SK-N-SH treated with all-trans-retinoic acid at 6 μM for 48 hours (cell line): Measurements from ENCODE around the gene VTA1.

Source experiments
- ATAC-seq: fragments of 200-7000 bp; cut with Tn5 transposase; 3 replicates; pipeline ENCODE4 v1.9.1; 2020; ENCODE audit warnings: mild to moderate bottlenecking, moderate library complexity
- ARNTL ChIP-seq: fragments of 450-650 bp; formaldehyde crosslinking; IDR thresholded peaks from 2 replicates; pipeline ENCODE4 v1.5.0; 2020; ENCODE audit warnings: low read depth, mild to moderate bottlenecking, moderate library complexity, borderline replicate concordance
- BACH2 ChIP-seq: fragments of 250-450 bp; sonication (Bioruptor Pico); IDR thresholded peaks from 2 replicates; pipeline ENCODE4 v1.9.0; 2021; ENCODE audit warnings: mild to moderate bottlenecking, borderline replicate concordance
- CSDC2 ChIP-seq: fragments of 250-450 bp; sonication (Bioruptor Pico); IDR thresholded peaks from 2 replicates; pipeline ENCODE4 v1.5.0; 2020; ENCODE audit warnings: mild to moderate bottlenecking, moderate library complexity
- ESRRG ChIP-seq: fragments of 250-450 bp; sonication (Bioruptor Pico); IDR thresholded peaks from 2 replicates; pipeline ENCODE4 v1.6.1; 2021; ENCODE audit warnings: mild to moderate bottlenecking
- GLIS3 ChIP-seq: fragments of 250-450 bp; sonication (Bioruptor Pico); IDR thresholded peaks from 2 replicates; pipeline ENCODE4 v1.5.0; 2020; ENCODE audit warnings: mild to moderate bottlenecking, moderate library complexity
- ISL1 ChIP-seq: fragments of 250-450 bp; sonication (Bioruptor Pico); IDR thresholded peaks from 2 replicates; pipeline ENCODE4 v2.1.2; 2022; ENCODE audit warnings: mild to moderate bottlenecking, moderate library complexity
- OSR1 ChIP-seq: fragments of 250-450 bp; sonication (Bioruptor Pico); IDR thresholded peaks from 2 replicates; pipeline ENCODE4 v1.8.0; 2022; ENCODE audit warnings: moderate library complexity, mild to moderate bottlenecking, inconsistent platforms
- PPARA ChIP-seq: fragments of 250-450 bp; sonication (Bioruptor Pico); IDR thresholded peaks from 2 replicates; pipeline ENCODE4 v1.5.0; 2020; ENCODE audit warnings: mild to moderate bottlenecking, borderline replicate concordance
- RARB ChIP-seq: fragments of 250-450 bp; sonication (Bioruptor Pico); IDR thresholded peaks from 2 replicates; pipeline ENCODE4 v1.8.0; 2021; ENCODE audit warnings: mild to moderate bottlenecking, moderate library complexity
- SNAI2 ChIP-seq: fragments of 250-450 bp; sonication (Bioruptor Pico); IDR thresholded peaks from 2 replicates; pipeline ENCODE4 v1.5.0; 2020; ENCODE audit warnings: mild to moderate bottlenecking, moderate library complexity
- TOX ChIP-seq: fragments of 250-450 bp; sonication (Bioruptor Pico); IDR thresholded peaks from 2 replicates; pipeline ENCODE4 v1.8.0; 2021; ENCODE audit warnings: mild to moderate bottlenecking, moderate library complexity, borderline replicate concordance
- ZC3H10 ChIP-seq: fragments of 250-450 bp; sonication (Bioruptor Pico); IDR thresholded peaks from 2 replicates; pipeline ENCODE4 v1.5.1; 2021; ENCODE audit warnings: mild to moderate bottlenecking, moderate library complexity
- ZFP3 ChIP-seq: fragments of 250-450 bp; sonication (Bioruptor Pico); IDR thresholded peaks from 2 replicates; pipeline ENCODE4 v1.5.0; 2020; ENCODE audit warnings: mild to moderate bottlenecking, moderate library complexity
- ZFP30 ChIP-seq: fragments of 450-650 bp; formaldehyde crosslinking; IDR thresholded peaks from 2 replicates; pipeline ENCODE4 v1.5.0; 2022; ENCODE audit warnings: mild to moderate bottlenecking, moderate library complexity
- ZNF565 ChIP-seq: fragments of 450-650 bp; formaldehyde crosslinking; conservative IDR thresholded peaks from 2 replicates; pipeline ENCODE4 v1.5.0; 2020; ENCODE audit warnings: low read depth, mild to moderate bottlenecking, moderate library complexity
- ZNF70 ChIP-seq: fragments of 450-650 bp; formaldehyde crosslinking; IDR thresholded peaks from 2 replicates; pipeline ENCODE4 v1.5.0; 2020; ENCODE audit warnings: mild to moderate bottlenecking, moderate library complexity
- ZNF8 ChIP-seq: fragments of 450-650 bp; formaldehyde crosslinking; IDR thresholded peaks from 2 replicates; pipeline ENCODE4 v1.5.0; 2020; ENCODE audit warnings: mild to moderate bottlenecking, moderate library complexity
- TF ChIP-seq, protein P1 (sequence below): fragments of 250-450 bp; sonication (Bioruptor Pico); IDR thresholded peaks from 2 replicates; pipeline ENCODE4 v1.5.0; 2020; ENCODE audit warnings: mild to moderate bottlenecking, moderate library complexity
- TF ChIP-seq, protein P2 (sequence below): fragments of 250-450 bp; sonication (Bioruptor Pico); IDR thresholded peaks from 2 replicates; pipeline ENCODE4 v1.8.0; 2020; ENCODE audit warnings: mild to moderate bottlenecking, moderate library complexity, borderline replicate concordance
- TF ChIP-seq, protein P3 (sequence below): fragments of 250-450 bp; sonication (Bioruptor Pico); IDR thresholded peaks from 2 replicates; pipeline ENCODE4 v1.8.0; 2021; ENCODE audit warnings: low read depth, mild to moderate bottlenecking, moderate library complexity, borderline replicate concordance

VTA1 gene

DNA sequence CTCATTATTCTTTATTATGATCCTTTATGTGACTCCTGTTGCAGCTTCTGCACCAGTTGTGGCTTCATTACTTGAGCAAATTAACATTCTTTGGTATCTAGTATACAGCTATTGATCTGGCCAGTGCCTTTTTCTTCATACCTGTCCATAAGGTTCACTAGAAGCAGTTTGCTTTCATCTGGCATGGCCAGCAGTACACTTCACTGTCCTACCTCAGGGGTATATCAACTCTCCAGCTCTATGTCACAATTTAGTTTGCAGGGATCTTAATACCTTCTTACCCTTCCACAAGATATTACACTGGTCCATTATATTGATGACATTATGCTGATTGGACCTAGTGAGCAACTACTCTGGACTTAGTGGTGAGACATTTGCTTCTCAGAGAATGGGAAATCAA lies 46.6 kb downstream of the VTA1 start:
- TF ChIP-seq PPARA (CRISPR knock-in tag): no peak
- no peak for TF ChIP-seq ZNF8
- TF ChIP-seq ESRRG (CRISPR knock-in tag): no peak
- no peak for ATAC-seq

DNA sequence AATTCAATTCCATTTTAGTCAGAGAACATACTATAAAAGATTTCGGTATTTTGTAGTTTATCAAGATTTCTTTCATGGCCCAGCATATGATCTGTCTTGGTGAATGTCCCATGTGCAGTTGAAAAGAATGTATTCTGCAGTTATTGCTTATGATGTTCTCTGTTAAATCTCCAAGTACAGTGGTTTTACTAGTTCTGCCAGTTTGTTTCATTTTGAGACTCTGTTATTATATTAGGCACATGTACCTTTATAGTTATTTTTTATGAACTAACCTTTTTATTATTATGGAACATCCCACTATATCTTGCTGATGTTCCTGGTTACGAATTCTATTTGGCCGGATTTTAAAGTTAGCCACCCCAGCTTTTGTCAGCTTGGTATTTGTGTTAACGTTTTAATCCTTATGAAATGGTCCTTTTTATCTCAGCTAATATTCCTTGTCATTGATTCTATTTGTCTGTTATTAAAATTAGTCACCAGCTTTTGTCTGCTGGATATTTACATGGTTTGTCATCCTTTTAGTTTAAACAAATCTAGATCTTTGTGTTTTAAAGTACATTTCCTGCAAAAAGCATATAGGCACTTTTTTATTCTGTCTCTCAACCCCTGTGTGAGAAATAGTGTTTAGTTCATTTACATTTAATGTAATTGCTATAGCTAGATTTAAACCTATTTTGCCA lies 48.9 kb downstream of the VTA1 start:
- no peak for ATAC-seq
- TF ChIP-seq ISL1 (CRISPR knock-in tag): no peak
- TF ChIP-seq ZFP3: no peak
- no peak for TF ChIP-seq ZNF70 (CRISPR knock-in tag)
- no peak for TF ChIP-seq OSR1 (CRISPR knock-in tag)
- TF ChIP-seq, protein P1, sequence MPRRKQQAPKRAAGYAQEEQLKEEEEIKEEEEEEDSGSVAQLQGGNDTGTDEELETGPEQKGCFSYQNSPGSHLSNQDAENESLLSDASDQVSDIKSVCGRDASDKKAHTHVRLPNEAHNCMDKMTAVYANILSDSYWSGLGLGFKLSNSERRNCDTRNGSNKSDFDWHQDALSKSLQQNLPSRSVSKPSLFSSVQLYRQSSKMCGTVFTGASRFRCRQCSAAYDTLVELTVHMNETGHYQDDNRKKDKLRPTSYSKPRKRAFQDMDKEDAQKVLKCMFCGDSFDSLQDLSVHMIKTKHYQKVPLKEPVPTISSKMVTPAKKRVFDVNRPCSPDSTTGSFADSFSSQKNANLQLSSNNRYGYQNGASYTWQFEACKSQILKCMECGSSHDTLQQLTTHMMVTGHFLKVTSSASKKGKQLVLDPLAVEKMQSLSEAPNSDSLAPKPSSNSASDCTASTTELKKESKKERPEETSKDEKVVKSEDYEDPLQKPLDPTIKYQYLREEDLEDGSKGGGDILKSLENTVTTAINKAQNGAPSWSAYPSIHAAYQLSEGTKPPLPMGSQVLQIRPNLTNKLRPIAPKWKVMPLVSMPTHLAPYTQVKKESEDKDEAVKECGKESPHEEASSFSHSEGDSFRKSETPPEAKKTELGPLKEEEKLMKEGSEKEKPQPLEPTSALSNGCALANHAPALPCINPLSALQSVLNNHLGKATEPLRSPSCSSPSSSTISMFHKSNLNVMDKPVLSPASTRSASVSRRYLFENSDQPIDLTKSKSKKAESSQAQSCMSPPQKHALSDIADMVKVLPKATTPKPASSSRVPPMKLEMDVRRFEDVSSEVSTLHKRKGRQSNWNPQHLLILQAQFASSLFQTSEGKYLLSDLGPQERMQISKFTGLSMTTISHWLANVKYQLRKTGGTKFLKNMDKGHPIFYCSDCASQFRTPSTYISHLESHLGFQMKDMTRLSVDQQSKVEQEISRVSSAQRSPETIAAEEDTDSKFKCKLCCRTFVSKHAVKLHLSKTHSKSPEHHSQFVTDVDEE (CRISPR knock-in tag): no peak
- no peak for TF ChIP-seq ZFP30 (CRISPR knock-in tag)
- TF ChIP-seq BACH2: no peak
- no peak for TF ChIP-seq CSDC2 (CRISPR knock-in tag)
- TF ChIP-seq ZNF8: no peak
- TF ChIP-seq PPARA (CRISPR knock-in tag): no peak
- TF ChIP-seq, protein P2, sequence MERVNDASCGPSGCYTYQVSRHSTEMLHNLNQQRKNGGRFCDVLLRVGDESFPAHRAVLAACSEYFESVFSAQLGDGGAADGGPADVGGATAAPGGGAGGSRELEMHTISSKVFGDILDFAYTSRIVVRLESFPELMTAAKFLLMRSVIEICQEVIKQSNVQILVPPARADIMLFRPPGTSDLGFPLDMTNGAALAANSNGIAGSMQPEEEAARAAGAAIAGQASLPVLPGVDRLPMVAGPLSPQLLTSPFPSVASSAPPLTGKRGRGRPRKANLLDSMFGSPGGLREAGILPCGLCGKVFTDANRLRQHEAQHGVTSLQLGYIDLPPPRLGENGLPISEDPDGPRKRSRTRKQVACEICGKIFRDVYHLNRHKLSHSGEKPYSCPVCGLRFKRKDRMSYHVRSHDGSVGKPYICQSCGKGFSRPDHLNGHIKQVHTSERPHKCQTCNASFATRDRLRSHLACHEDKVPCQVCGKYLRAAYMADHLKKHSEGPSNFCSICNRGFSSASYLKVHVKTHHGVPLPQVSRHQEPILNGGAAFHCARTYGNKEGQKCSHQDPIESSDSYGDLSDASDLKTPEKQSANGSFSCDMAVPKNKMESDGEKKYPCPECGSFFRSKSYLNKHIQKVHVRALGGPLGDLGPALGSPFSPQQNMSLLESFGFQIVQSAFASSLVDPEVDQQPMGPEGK (CRISPR knock-in tag): no peak
- no peak for TF ChIP-seq GLIS3

DNA sequence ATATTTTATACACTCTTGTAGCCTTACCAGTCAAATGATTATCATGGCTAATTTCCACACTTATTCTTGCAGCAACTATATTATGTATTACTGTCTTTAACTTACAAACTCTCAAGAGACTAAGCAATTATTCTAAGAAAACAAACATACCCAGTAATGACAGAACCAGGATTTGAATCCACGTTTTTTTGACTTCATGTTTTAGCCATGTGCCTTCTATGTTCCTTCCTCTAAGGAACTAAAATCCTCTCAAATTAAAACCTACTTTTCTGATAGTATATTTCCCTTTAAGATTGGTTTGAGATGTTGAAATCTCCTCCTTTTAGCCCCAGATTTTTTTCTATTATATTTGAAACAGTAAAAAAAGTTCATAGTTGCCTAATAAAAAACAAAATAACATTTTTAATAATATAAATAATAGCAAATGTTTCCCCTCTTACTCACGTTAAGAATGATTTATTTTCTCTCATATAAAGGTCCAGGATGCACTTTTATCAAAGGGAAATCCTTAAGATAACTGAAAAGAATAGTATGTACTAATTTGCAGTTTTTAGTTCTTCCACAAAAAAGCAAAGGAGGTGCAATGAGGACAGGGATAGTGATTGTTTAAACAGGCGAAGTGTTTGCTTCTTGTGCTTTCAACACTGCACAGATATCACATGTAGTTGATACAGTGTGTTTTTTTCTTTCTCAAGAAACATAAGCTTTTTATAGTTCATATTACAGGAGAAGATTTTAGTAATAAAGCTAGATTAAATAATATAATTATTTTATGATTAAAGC lies 54.0 kb downstream of the VTA1 start:
- TF ChIP-seq PPARA (CRISPR knock-in tag) (no peak), ZNF70 (CRISPR knock-in tag) (no peak), ARNTL (CRISPR knock-in tag) (no peak), GLIS3 (no peak), ZNF565 (CRISPR knock-in tag) (no peak), TOX (CRISPR knock-in tag) (no peak), ZFP3 (no peak), ZFP30 (CRISPR knock-in tag) (no peak), RARB (CRISPR knock-in tag) (no peak), ESRRG (CRISPR knock-in tag) (no peak), ZC3H10 (no peak), OSR1 (CRISPR knock-in tag) (no peak), ISL1 (CRISPR knock-in tag) (no peak), SNAI2 (CRISPR knock-in tag) (no peak), BACH2 (no peak)
- TF ChIP-seq, protein P3, sequence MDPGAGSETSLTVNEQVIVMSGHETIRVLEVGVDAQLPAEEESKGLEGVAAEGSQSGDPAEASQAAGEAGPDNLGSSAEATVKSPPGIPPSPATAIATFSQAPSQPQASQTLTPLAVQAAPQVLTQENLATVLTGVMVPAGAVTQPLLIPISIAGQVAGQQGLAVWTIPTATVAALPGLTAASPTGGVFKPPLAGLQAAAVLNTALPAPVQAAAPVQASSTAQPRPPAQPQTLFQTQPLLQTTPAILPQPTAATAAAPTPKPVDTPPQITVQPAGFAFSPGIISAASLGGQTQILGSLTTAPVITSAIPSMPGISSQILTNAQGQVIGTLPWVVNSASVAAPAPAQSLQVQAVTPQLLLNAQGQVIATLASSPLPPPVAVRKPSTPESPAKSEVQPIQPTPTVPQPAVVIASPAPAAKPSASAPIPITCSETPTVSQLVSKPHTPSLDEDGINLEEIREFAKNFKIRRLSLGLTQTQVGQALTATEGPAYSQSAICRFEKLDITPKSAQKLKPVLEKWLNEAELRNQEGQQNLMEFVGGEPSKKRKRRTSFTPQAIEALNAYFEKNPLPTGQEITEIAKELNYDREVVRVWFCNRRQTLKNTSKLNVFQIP (CRISPR knock-in tag): no peak
- TF ChIP-seq, protein P1 (CRISPR knock-in tag): no peak
- TF ChIP-seq, protein P2 (CRISPR knock-in tag): no peak
- no peak for ATAC-seq
